H1 (cell line): ENCODE results near the gene MYOD1. TPM values are rescaled to one million over a fixed set of nuclear protein-coding genes. Genes with fewer than 3 reads are reported as not detected.

Source experiments
- CTCF ChIA-PET: fragments of 300-600 bp; sonication (Branson Sonifier 250); formaldehyde crosslinking; loops from one replicate; lab custom pipeline; 2021; ENCODE audit not compliant: partially characterized antibody; lab: Charles Lee
- POLR2A ChIA-PET: fragments of 300-600 bp; sonication (Branson Sonifier 250); formaldehyde crosslinking; loops from one replicate; lab custom pipeline; 2021; ENCODE audit warnings: inconsistent platforms; ENCODE audit not compliant: partially characterized antibody; lab: Charles Lee
- DNase-seq, 2 experiments: peaks; one replicate each; pipeline versions ENCODE4 v3.0.0 to v3.0.0-alpha.2; 2010 to 2022; ENCODE audit warnings: low spot score in 2 of 2, low read depth in 1 of 2, mixed read lengths in 1 of 2
- FAIRE-seq: peaks from 2 replicates; lab custom pipeline; 2011; peaks lifted over from hg19 to GRCh38; lab: Jason Lieb, UNC
- H2AFZ ChIP-seq: 2 replicates; pipeline ENCODE4 v1.8.1; 2012; ENCODE audit warnings: low read length, inconsistent platforms
- H2AK5ac ChIP-seq: 2 replicates; pipeline ENCODE4 v1.6.1; 2013; ENCODE audit warnings: low read depth, low read length
- H2BK120ac ChIP-seq: replicated peaks from 2 replicates; pipeline ENCODE3; 2013; ENCODE audit warnings: low read depth, low read length, inconsistent platforms
- H2BK12ac ChIP-seq: 2 replicates; pipeline ENCODE4 v1.6.1; 2013; ENCODE audit warnings: low read depth, low read length
- H2BK15ac ChIP-seq: 2 replicates; pipeline ENCODE4 v1.6.1; 2013; ENCODE audit warnings: low read length
- H2BK20ac ChIP-seq: 2 replicates; pipeline ENCODE4 v1.6.1; 2013; ENCODE audit warnings: low read length
- H2BK5ac ChIP-seq: 2 replicates; pipeline ENCODE4 v1.6.1; 2013; ENCODE audit warnings: low read depth, low read length
- H3K14ac ChIP-seq: 2 replicates; pipeline ENCODE4 v1.6.1; 2013; ENCODE audit warnings: inconsistent platforms; ENCODE audit not compliant: insufficient read length
- H3K18ac ChIP-seq: 2 replicates; pipeline ENCODE4 v1.6.1; 2013; ENCODE audit warnings: low read length; ENCODE audit errors: extremely low read depth
- H3K23ac ChIP-seq: 2 replicates; pipeline ENCODE4 v1.6.1; 2013; ENCODE audit warnings: inconsistent platforms; ENCODE audit not compliant: insufficient read length
- H3K23me2 ChIP-seq: 2 replicates; pipeline ENCODE4 v1.6.1; 2013; ENCODE audit warnings: low read depth, low read length
- H3K27ac ChIP-seq: 2 replicates; pipeline ENCODE4 v1.6.1; 2011; ENCODE audit warnings: low read depth, low read length, inconsistent platforms
- H3K27me3 ChIP-seq, 4 experiments: replicated peaks in 1 of 4; 1 replicate in 1 of 4; 2 replicates in 3 of 4; pipeline versions ENCODE4 v1.6.1 to v1.8.1; 2011 to 2013; ENCODE audit warnings: low read length in 3 of 4, mild to moderate bottlenecking in 3 of 4, inconsistent platforms in 2 of 4, mixed read lengths in 2 of 4, moderate library complexity in 1 of 4; ENCODE audit not compliant: control insufficient read depth in 3 of 4, insufficient read depth in 3 of 4; ENCODE audit errors: extremely low read depth in 1 of 4
- H3K36me3 ChIP-seq, 4 experiments: 2 replicates each; pipeline versions ENCODE4 v1.6.1 to v1.8.1; 2011 to 2013; ENCODE audit warnings: mild to moderate bottlenecking in 4 of 4, low read length in 3 of 4, moderate library complexity in 2 of 4, control low read depth in 1 of 4, inconsistent platforms in 1 of 4; ENCODE audit not compliant: insufficient read depth in 4 of 4, control insufficient read depth in 2 of 4
- H3K4ac ChIP-seq: replicated peaks from 2 replicates; pipeline ENCODE3; 2013; ENCODE audit warnings: low read length, low read depth, mixed read lengths, inconsistent platforms; ENCODE audit not compliant: insufficient read length
- H3K4me1 ChIP-seq, 4 experiments: replicated peaks in 1 of 4; 1 replicate in 1 of 4; 2 replicates in 3 of 4; pipeline versions ENCODE4 v1.6.1 to v1.8.1; 2011 to 2013; ENCODE audit warnings: low read length in 3 of 4, inconsistent platforms in 2 of 4, mixed read lengths in 1 of 4; ENCODE audit not compliant: insufficient read depth in 4 of 4, control insufficient read depth in 3 of 4
- H3K4me2 ChIP-seq, 2 experiments: 2 replicates each; pipeline versions ENCODE4 v1.6.1 to v1.8.1; 2011 to 2013; ENCODE audit warnings: low read depth in 2 of 2, low read length in 2 of 2, control low read depth in 1 of 2, inconsistent platforms in 1 of 2, mild to moderate bottlenecking in 1 of 2; ENCODE audit not compliant: insufficient read depth in 1 of 2
- H3K4me3 ChIP-seq, 4 experiments: fragments of 200-600, 300-600 bp in 1 of 4; sonication (generic), shearing (Covaris generic), sonication (Bioruptor Twin) in 1 of 4; 2 replicates each; pipeline versions ENCODE4 v1.5.1 to v1.8.1; 2011 to 2016; ENCODE audit warnings: low read length in 4 of 4, low read depth in 3 of 4, control low read depth in 2 of 4, inconsistent platforms in 2 of 4, mild to moderate bottlenecking in 2 of 4, mixed read lengths in 1 of 4, moderate library complexity in 1 of 4; ENCODE audit not compliant: insufficient read depth in 2 of 4; ENCODE audit errors: extremely low read depth in 1 of 4
- H3K56ac ChIP-seq: replicated peaks from 2 replicates; pipeline ENCODE3; 2013; ENCODE audit warnings: low read depth, mild to moderate bottlenecking, mixed read lengths, low read length, inconsistent platforms; ENCODE audit not compliant: insufficient read length
- H3K79me1 ChIP-seq: 2 replicates; pipeline ENCODE4 v1.6.1; 2013; ENCODE audit warnings: low read depth, low read length, control low read depth
- H3K79me2 ChIP-seq, 2 experiments: 2 replicates each; pipeline versions ENCODE4 v1.6.1 to v1.8.1; 2012 to 2013; ENCODE audit warnings: low read length in 2 of 2, mild to moderate bottlenecking in 2 of 2, inconsistent platforms in 1 of 2; ENCODE audit not compliant: insufficient read depth in 2 of 2, control insufficient read depth in 1 of 2
- H3K9ac ChIP-seq, 4 experiments: replicated peaks in 1 of 4; 1 replicate in 1 of 4; 2 replicates in 3 of 4; pipeline versions ENCODE4 v1.6.1 to v1.8.1; 2011 to 2013; ENCODE audit warnings: low read depth in 3 of 4, low read length in 3 of 4, control low read depth in 2 of 4, mild to moderate bottlenecking in 2 of 4, moderate library complexity in 2 of 4, inconsistent platforms in 1 of 4; ENCODE audit errors: extremely low read depth in 1 of 4
- H3K9me3 ChIP-seq, 2 experiments: 2 replicates each; pipeline versions ENCODE4 v1.6.1 to v1.8.1; 2012 to 2013; ENCODE audit warnings: mild to moderate bottlenecking in 2 of 2, moderate library complexity in 2 of 2, control low read depth in 1 of 2, inconsistent platforms in 1 of 2, low read depth in 1 of 2, low read length in 1 of 2, mixed read lengths in 1 of 2; ENCODE audit not compliant: insufficient read depth in 2 of 2
- H4K20me1 ChIP-seq, 2 experiments: replicated peaks in 1 of 2; 2 replicates each; pipeline versions ENCODE3 to v1.8.1; 2011 to 2013; ENCODE audit warnings: inconsistent platforms in 2 of 2, low read length in 2 of 2, mild to moderate bottlenecking in 1 of 2; ENCODE audit not compliant: insufficient read depth in 2 of 2, control insufficient read depth in 1 of 2
- H4K5ac ChIP-seq: 2 replicates; pipeline ENCODE4 v1.6.1; 2013; ENCODE audit warnings: low read length, low read depth, mixed read lengths, inconsistent platforms; ENCODE audit not compliant: insufficient read length
- H4K8ac ChIP-seq: 2 replicates; pipeline ENCODE4 v1.8.0; 2013; ENCODE audit warnings: mild to moderate bottlenecking, moderate library complexity, low read length, inconsistent platforms; ENCODE audit not compliant: insufficient read depth; ENCODE audit errors: extremely low read depth
- H4K91ac ChIP-seq: replicated peaks from 2 replicates; pipeline ENCODE3; 2013; ENCODE audit warnings: low read length, mixed read lengths, inconsistent platforms; ENCODE audit not compliant: insufficient read length
- HDAC6 ChIP-seq: IDR thresholded peaks from one replicate; pipeline ENCODE4 v1.7.1; 2012; ENCODE audit warnings: low read depth, mild to moderate bottlenecking, inconsistent platforms, low read length, moderate library complexity
- RAD21 ChIP-seq, 2 experiments: IDR thresholded peaks in 1 of 2; conservative IDR thresholded peaks in 1 of 2; 2 replicates each; pipeline ENCODE4 v1.6.1; 2011; ENCODE audit warnings: low read depth in 2 of 2, low read length in 2 of 2, improper control_type of control experiment in 1 of 2, inconsistent platforms in 1 of 2, mild to moderate bottlenecking in 1 of 2, moderate library complexity in 1 of 2
- SIN3A ChIP-seq, 2 experiments: IDR thresholded peaks in 1 of 2; conservative IDR thresholded peaks in 1 of 2; 2 replicates each; pipeline ENCODE4 v1.6.1; 2011 to 2012; ENCODE audit warnings: low read length in 2 of 2, improper control_type of control experiment in 1 of 2, low read depth in 1 of 2, mild to moderate bottlenecking in 1 of 2
- WGBS, 2 experiments: shearing (Covaris generic) in 1 of 2; methylation state at CpG; one replicate each; pipeline versions ENCODE4 v1.1.6 to v1.1.7; 2013 to 2015; ENCODE audit warnings: low lambda C conversion rate in 2 of 2, mixed read lengths in 2 of 2, inconsistent platforms in 1 of 2, low coverage in 1 of 2, missing lambda C conversion rate in 1 of 2; ENCODE audit not compliant: insufficient replicate concordance in 2 of 2, insufficient coverage in 1 of 2, insufficient read length in 1 of 2; ENCODE audit errors: extremely low coverage in 1 of 2, missing lambda C conversion rate in 1 of 2; 5-methylcytosine and 5-hydroxymethylcytosine counted together
- polyA plus RNA-seq, 7 experiments: library from polyadenylated mRNA; depleted of rRNA in 3 of 7; stranded (reverse) in 5 of 7; unstranded in 2 of 7; fragments of >200 nt in 5 of 7; fragments of 200-250 nt in 2 of 7; gene quantifications; 1 replicate in 5 of 7; 2 replicates in 1 of 7; 4 replicates in 1 of 7; pipeline versions ENCODE4 v1.2.1 to v1.2.3, GENCODE V29; 2011 to 2013; ENCODE audit warnings: missing spikeins in 2 of 7, mixed read lengths in 2 of 7
- total RNA-seq: library from RNA; stranded (reverse); fragmentation: NEBNext Ultra II Directional; extraction: Animal tissue kit (Norgen Biotek cat#: 25700); gene quantifications from 2 replicates; pipeline ENCODE4 v1.2.1, GENCODE V29; 2021

Gene MYOD1
- total and polyA plus RNA-seq, 2 of the 8 experiments (the other 6 are each of a cell fraction or from before 2014, with no cell fraction given), result not detected

DNA sequence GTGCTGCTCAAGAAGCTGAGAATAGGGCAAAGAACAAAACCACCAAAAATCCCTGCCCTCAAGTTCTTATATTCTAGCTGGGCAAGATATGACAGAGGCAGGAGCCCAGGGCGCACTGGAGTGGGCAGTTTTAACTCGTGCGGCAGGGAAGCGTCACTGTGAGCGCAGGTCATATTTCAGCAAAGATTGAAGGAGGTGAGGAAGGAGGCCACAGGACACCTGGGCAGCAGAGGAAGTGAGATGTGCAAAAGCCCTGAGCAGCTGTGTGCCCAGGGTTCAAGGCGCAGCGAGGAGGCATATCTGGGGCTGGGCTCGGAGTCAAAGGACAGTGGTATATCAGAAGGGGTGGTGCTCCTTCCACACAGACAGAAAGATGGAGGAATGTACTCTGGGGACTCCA is 28.7 kb downstream of the MYOD1 start:
- no peaks in the 10 kb centered on the region for H3K79me1 ChIP-seq
- no peak for FAIRE-seq

More for the DNA sequence above, 28.7 kb downstream of the MYOD1 start:
- H3K18ac ChIP-seq, result no peak overlapping the region
- H3K36me3 ChIP-seq, result no peaks in the 10 kb centered on the region
- H4K5ac ChIP-seq, result no peak overlapping the region
- no peak overlapping the region for H3K14ac ChIP-seq
- H3K23me2 ChIP-seq, result no peaks in the 10 kb centered on the region
- no peak overlapping the region for H3K4me2 ChIP-seq
- ChIA-PET POLR2A (no interaction called here), CTCF (interaction anchor here (1.0 to 11.8 kb wide), 9 partner anchors 9 to 231 kb away, joined by 3 to 159 read pairs (median 9); partner anchors contain the start of gene KCNC1)
- no peaks in the 10 kb centered on the region for H4K20me1 ChIP-seq
- no peaks in the 10 kb centered on the region for H3K4me1 ChIP-seq
- H2BK120ac ChIP-seq, result no peak overlapping the region
- no peak overlapping the region for H2BK20ac ChIP-seq
- no peak overlapping the region for H2AFZ ChIP-seq
- no peak for DNase-seq
- no peaks in the 10 kb centered on the region for H3K9me3 ChIP-seq
- H2AK5ac ChIP-seq, result no peak overlapping the region
- no peak overlapping the region for H3K9ac ChIP-seq
- H3K79me2 ChIP-seq, result no peaks in the 10 kb centered on the region
- no peak overlapping the region for H4K91ac ChIP-seq
- WGBS, 2 experiments, result 92% methylated on average over 8 of the region's 8 CpGs; no CpG with 5 or more reads in 1 of the 2 experiments
- H3K4ac ChIP-seq, result no peak overlapping the region
- H3K4me3 ChIP-seq, result no peak overlapping the region
- no peak overlapping the region for H4K8ac ChIP-seq
- H3K56ac ChIP-seq, result no peak overlapping the region
- H2BK15ac ChIP-seq, result no peak overlapping the region
- H3K27me3 ChIP-seq, result no peaks in the 10 kb centered on the region; a peak in 1 of 7 replicates
- H3K27ac ChIP-seq, result no peak overlapping the region
- no peak overlapping the region for H3K23ac ChIP-seq
- H2BK12ac ChIP-seq, result no peak overlapping the region
- no peak overlapping the region for H2BK5ac ChIP-seq
- TF ChIP-seq RAD21 (IDR thresholded peaks at IDR 0.05 in 1 of 2, conservative IDR thresholded peaks at IDR 0.05 in 1 of 2; ENCODE audit: low read depth in 2 of 2, low read length in 2 of 2), result no peak
- no peak for TF ChIP-seq SIN3A (conservative IDR thresholded peaks at IDR 0.05 in 1 of 2, IDR thresholded peaks at IDR 0.05 in 1 of 2; ENCODE audit: low read depth in 1 of 2, low read length in 2 of 2)
- TF ChIP-seq HDAC6, result no peak
